ENCODE data around the gene ROBO1.

The ROBO1 gene

GRCh38 chr3:79041621-79042020 lies 726.2 kb downstream of the ROBO1 start:
- DNase-seq: no peak

DNA sequence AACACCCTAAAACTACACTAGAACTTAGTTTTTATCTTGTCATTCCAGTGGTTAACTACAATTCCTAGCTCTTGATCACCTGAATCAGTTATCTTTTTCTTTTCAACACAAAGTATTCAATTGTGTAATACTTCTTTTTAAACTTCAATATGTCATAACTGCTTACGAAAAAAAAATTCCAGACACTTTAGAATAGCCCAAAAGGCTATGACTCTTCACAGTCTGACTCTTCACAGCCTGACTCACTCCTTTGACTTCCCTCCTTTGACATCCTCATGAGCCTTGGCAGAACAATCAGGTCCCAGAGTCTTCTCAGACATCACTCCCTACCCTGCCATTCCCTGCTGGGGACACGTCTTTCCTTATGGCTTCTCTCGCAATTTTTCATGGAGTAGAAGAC lies 727.1 kb downstream of the ROBO1 start:
- DNase-seq: no peak

DNA sequence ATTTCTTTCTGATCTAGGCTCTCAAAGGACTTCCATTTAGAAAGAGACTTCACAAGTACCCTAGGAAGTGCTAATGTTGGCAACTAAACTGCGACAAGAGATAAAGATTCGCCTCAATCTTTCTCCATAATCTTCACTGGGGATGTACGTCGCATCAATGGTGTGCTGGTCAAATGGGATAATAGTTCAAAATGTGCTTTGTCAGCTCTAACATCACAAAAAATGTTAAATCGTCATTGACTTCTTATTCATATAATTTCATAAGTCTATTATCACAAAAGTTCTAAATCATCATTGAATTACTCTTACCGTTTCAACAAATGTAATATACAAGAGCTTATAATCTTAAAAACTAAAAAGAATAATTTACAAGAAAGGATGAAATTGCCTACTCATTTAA lies 727.7 kb downstream of the ROBO1 start:
- no peak for DNase-seq

- no peak for DNase-seq
Observed at GRCh38 chr3:79039192-79039591, 728.6 kb downstream of the ROBO1 start.

GRCh38 chr3:79038636-79039035 lies 729.2 kb downstream of the ROBO1 start:
- no peak for DNase-seq

GRCh38 chr3:79038057-79038456 lies 729.7 kb downstream of the ROBO1 start:
- DNase-seq: no peak

DNA sequence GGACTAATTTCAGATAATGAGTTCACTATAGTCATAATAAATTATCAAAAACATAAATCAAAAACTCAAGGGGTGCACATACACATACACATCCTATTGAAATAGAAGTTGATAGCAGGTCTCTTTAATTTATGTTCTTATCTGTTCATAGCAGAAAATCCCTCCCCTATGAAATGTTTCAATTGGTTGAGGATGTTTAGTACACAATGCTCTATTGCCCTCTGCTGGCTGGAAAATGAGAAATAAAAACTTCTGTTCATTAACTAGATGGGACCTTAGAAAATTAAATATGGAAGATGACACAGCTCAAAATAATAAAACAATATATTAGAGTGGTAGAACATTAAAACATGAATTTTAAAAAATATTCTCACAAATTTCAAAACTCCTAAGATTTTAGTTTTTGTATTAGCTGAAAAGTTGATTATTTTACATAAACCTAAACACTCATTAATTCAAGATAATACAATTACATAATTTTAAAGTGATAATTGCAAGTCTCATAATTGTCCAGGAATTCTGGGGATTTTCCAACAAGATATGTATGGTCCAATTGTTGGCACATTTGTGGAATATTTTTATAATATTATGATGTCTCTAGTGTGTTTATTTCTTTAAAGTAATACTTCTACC lies 735.0 kb downstream of the ROBO1 start:
- peak; percentile 56 for DNase-seq

- DNase-seq: no peak
Observed at GRCh38 chr3:79030157-79030556, 737.6 kb downstream of the ROBO1 start.

- DNase-seq: no peak
Observed at GRCh38 chr3:79028916-79029315, 738.9 kb downstream of the ROBO1 start.

GRCh38 chr3:79027593-79027992 lies 740.2 kb downstream of the ROBO1 start:
- DNase-seq: peak; percentile 65

DNA sequence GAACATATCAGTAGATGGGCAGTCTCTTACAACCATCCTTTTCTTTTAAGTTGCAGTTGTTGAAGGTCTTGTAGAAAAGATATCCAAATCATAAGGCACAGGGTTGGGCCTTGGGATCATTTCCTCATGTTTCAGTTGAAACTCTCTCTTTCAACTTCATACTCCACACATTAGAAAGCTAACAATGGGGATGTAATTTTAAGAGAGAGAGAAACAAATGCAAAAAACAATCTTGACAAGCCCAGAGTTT lies 747.9 kb downstream of the ROBO1 start:
- no peak for DNase-seq

DNA sequence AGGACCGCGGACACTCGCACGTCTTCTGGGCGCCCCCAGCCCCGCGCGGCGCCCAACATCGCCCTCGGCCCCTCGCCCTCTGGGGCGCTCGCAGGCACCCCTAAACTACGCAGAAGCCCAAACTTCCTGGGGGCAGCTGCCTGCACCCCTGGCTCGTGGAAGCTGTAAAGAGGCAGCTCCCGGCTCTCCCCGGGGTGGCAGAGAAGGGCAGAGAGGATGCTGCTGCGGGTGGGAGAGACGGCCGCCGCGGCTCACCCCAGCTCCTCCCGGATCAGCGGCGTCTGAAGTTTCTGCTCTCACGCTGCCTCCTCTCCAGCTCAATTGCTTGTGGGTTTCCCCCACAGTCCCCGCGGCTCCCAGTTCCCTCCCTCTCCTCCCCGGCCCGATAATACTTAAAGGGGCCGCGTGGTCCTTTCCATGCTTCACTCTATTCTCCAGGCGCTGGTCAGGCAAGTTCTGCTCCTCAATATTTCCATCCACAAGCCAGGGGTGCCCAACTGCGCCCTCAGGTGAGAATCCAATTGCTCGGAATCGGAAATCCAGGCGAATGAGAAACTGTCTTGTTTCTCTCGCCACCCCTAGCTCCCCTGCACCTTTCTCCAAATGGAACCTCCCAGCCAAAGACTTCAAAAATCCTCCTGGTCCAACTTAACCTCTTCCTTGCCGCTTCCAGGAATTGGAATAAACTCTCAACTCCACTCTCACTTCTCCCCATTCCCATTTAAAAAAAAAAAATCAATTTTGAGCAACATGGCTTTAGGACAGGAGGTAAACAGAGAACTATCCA lies 748.5 kb downstream of the ROBO1 start:
- DNase-seq: peak; percentile 91

DNA sequence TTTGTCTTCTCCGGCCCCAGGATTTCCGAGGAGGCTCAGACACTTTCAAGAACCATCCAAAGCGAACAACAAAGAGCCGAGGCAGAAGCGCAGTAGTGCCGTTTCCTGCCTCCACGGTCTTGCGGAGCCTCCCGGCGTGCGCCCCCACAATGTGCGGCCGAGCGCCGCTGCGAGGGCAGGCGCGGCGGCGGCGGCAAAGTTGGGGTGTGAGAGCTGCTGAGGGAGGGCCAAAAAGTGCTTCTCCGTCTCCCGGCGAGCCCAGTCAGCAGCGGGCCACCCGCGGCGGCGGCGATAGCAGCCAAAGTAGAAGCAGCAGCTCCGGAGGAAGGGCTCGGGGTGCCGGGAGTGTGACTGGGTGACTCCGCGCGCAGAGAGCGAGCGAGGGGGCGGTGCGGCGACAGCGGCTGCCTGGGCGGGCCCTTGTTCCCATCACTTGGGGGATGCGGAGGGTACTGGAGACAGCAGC lies 749.1 kb downstream of the ROBO1 start:
- peak; percentile 69 for DNase-seq

- peak; percentile 32 for DNase-seq
Observed at GRCh38 chr3:79018265-79018664, 749.5 kb downstream of the ROBO1 start.

DNA sequence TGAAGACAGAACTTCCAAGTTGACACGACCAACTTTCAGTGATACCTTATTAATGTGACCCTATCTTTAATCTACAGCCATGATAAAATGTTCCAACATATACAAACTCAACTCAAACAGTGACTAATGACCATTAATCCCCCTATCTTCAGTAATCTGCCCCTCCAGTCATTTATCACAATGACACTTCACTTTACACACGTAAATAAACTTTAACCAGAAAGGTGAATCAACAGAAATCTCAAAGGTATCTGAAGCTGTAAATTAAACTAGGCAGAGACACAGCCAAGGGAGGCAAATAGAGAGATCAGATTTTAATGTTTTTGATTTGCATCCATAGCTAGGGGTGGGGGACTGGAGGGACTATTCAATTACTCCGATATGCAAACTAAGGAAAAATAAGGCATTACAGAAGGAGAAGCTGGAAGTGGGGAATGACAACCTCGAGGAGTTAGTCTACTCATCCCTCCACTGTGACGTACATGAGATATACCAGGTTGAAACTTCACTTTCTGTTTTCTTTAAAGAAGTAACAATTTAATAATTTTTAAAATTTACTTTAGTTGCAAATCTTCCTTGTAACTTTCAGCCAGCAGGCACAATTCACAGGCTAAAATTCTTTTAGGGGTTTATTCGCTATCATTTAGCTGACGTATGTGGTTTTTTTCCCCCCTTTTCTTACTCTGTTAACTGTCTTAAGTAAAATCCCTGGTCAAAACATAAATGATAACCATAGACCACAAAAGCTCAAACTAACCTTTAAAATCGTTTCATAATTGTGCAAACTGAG lies 751.0 kb downstream of the ROBO1 start:
- peak; percentile 6 for DNase-seq

GRCh38 chr3:79015854-79016253 lies 751.9 kb downstream of the ROBO1 start:
- no peak for DNase-seq

DNA sequence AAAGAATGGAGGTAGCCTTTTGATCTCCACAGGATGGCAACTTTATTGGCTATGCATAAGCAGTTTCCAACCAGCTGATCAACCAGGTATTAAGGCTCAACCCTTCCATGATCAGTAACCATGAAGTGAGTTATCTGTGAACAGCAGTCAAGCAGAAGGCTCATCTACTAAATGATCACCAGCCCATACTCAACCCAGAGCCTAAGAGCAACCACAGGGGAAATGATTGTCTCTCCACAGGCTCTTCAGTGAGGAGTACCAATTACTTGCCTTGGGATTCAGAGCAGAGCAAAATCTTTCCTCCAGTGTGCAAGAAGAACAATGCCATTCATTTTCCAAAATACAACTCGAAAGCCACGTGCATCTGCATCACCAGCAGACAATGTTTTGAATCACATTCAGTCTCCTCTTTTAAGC lies 754.8 kb downstream of the ROBO1 start:
- peak; percentile 13 for DNase-seq

- no peak for DNase-seq
Observed at GRCh38 chr3:79012530-79012913, 755.3 kb downstream of the ROBO1 start.

- DNase-seq: no peak
Observed at GRCh38 chr3:79011821-79012529, 755.8 kb downstream of the ROBO1 start.

DNA sequence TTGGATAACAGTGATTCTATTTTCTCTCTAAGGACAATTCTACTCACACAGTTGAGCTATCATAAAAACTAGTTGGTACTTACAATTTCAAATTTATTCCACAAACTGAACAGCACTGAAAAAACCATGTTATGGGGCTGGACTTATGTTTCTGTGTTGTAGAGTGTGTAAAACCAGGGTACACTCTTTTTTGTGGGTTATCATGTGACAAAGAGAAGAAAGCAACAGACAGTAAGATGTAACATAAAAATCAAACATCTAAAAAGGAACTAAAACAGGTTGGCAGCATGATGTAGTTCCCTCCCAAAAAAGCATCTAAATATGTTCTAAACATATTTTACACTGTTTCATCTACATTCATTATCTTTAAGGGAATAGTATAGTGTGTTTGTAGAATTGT lies 757.9 kb downstream of the ROBO1 start:
- no peak for DNase-seq

DNA sequence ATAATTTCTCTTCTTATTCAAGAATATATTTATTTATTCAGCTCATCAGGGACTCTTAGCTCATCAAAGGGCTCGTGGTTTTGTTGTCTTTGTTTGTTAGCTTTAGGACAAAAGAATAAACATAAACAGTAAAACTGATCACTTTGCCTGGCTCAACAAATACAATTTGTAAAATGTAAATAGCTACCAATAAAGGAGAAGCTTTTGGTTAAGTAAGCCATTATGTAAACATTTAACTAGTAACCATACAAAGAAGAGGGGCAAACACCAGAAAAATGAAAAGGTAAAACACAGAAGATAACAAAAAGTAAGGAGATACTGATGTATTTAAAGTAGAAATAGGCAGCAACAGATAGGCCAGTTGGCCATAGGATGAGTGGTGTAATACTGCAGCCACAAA lies 761.7 kb downstream of the ROBO1 start:
- DNase-seq: peak; percentile 4

- DNase-seq: peak; percentile 19
Observed at GRCh38 chr3:79005084-79005483, 762.7 kb downstream of the ROBO1 start.

DNA sequence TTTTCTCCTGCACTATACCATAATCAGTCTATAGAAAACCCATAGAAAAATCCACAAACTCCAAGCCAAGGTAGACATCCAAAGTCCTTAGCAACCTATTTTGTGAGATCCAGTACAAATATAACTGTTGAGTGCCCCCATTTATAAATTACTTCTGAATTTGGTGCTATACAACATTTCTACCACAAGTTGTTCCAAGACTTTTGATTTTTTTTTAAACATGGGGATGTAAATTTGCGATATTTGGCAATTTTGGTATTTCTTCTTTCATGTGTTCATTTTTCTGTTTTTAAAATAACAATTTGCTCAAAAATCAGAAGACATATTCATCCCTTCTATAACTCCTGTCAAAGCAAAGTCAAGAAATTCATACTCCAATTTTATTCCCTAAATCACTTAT lies 763.8 kb downstream of the ROBO1 start:
- no peak for DNase-seq
